NCI-H2029 (cell line): ENCODE results near the gene TBC1D7.

ENCODE experiments used
- DNase-seq: peaks from one replicate; lab custom pipeline; 2025; lab: John Stamatoyannopoulos, UW

TBC1D7 gene

DNA sequence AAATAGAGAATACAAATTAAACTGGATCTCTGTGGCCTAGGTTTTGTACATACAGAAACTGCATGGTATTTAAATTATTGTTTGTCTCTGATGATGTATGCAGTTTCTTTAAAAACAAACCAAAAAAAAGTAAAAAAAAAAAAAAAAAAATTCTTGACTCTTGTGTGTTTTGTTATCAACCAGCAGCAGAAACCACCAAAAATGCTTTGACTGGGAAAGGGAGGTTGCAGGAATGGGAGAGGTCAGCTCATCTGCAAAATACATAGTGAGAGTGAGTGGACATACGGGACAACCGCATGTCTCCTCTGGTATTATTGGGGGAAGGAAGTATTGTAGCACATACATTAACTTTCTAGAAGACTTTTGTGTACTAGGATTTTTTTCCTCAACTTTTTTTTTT lies 38.0 kb downstream of the TBC1D7 start:
- no peak for DNase-seq

- no peak for DNase-seq
Measured at GRCh38 chr6:13289789-13290318, 38.5 kb downstream of the TBC1D7 start.

GRCh38 chr6:13288969-13289391 lies 39.4 kb downstream of the TBC1D7 start:
- DNase-seq = no peak

GRCh38 chr6:13288481-13288880 lies 39.9 kb downstream of the TBC1D7 start:
- DNase-seq = no peak

GRCh38 chr6:13287104-13287503 lies 41.2 kb downstream of the TBC1D7 start:
- DNase-seq = no peak

- DNase-seq = no peak
Measured at GRCh38 chr6:13286181-13286580, 42.2 kb downstream of the TBC1D7 start.

DNA sequence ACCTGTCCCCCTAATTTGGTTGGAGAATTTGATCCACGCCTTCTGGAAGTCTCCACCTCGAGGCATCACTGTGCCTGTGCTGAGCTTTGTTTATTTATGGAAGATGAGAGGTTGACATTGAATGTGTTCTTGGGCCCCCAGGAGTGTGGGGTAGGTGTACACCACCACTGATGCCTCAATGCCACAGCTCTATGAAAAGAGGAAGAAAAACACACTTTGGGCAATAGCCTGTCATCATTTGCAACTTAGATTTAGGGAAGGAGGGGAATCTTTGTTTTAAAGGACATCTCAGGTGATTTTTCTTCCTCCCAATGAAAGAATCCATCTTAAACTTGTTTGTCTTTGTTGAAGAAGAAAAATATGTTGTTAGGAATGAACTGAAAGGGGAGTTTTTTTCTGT lies 42.6 kb downstream of the TBC1D7 start:
- no peak for DNase-seq

DNA sequence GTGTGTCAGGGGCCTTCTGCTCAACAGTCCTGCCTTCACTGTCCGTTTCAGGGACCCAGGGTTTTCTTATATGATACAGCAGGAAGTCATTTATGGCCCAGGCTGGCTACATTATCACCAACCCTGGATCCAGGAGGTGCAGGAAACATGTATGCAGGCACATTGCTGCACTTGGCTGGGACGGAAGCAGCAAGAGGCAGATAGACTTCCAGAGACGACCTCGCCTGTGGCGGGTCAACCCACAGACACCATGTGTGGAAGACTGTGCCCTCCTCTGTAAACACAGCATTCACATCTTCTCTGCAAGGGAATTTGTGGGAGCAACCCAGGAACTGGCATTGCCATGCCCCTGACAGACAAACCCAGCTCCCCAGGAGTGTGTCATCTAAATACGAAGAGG lies 43.7 kb downstream of the TBC1D7 start:
- no peak for DNase-seq

DNA sequence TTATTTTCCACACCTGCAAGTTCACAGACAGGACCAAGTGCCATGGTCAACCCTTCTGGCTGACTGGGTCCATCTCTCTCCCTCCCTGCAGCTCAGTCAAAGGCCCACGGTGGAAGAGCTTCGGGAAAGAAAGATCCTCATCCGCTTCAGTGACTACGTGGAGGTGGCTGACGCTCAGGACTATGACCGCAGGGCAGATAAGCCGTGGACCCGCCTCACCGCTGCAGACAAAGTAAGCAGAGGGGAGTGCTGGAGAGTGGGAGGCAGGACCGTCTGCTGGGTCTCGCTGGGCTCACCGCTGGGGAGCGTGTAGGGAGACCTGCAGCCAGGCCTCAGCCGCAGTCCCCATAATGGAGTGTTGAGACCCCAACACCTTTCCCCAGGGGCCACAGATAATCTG lies 45.0 kb downstream of the TBC1D7 start:
- DNase-seq = no peak

DNA sequence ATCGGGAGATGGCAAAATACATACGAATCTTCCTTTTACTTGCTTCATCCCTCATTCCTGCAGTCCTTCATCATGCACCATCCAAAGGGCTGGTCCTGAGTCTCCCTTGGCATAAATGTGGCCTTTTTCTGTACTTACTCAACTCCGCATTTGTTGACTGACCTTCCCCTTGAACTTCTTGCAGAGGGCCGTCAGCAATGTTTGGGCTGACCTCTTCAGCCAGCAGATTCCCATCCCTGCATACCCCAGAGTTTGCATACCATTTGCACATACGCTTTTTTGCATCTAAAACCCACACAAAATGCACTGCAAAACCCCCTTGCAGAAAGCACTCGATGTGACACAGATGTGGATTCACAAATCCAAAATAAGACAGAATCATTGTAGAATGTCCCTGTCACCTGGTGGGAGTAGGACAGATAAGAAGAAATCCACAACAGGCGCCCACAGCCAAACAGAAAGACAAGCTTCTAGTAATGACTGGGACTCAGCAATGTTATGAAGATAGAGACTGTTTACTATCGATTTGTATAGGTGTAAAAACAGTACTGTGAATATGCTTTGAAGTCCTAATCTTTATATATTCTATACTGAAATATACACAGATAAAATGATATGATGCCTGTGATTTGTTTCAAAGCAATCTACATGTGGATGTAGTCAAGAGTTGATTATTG lies 45.8 kb downstream of the TBC1D7 start:
- DNase-seq = no peak

- DNase-seq = no peak
Measured at GRCh38 chr6:13281686-13282085, 46.7 kb downstream of the TBC1D7 start.

DNA sequence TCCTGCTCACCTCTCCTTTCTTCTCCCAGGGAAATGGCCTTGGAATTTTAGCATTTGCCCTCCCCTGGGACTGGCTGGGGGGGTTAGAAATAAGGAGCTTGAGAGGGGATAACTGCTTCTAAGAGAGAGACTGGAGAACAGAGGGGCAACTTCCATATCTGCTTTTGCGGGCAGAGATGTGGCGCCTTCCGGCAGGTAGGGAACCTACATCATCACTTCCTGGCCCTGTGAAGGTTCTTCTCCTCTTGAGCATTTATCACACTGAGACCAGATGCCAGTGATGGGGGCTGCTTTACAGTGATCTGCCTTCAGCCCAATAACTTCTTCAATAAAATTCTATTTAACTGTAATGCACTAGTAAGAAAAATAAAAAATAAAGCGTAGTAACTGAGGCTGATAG lies 48.1 kb downstream of the TBC1D7 start:
- no peak for DNase-seq

- no peak for DNase-seq
Measured at GRCh38 chr6:13278991-13279390, 49.3 kb downstream of the TBC1D7 start.

DNA sequence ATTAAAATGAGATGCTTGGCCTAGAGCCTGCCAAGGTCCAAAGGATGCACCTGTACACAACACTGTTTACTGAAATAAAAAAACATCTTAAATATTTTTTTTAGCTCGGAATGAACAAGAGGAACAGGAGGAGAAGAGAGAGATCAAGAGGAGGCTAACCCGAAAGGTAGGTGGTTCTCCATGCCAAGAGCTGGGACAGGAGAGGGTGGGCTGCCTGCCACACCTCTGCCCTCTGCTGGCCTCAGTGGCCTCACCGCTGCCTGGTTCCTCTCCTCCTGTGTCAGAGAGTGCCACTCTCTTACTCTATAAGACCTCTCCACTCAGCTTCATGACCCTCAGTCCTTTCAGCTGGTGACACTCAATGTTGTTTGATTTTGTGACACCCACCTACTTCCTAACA lies 50.2 kb downstream of the TBC1D7 start:
- DNase-seq = no peak

- DNase-seq = no peak
Measured at GRCh38 chr6:13277231-13277630, 51.1 kb downstream of the TBC1D7 start.

- no peak for DNase-seq
Measured at GRCh38 chr6:13275435-13275989, 52.8 kb downstream of the TBC1D7 start.

DNA sequence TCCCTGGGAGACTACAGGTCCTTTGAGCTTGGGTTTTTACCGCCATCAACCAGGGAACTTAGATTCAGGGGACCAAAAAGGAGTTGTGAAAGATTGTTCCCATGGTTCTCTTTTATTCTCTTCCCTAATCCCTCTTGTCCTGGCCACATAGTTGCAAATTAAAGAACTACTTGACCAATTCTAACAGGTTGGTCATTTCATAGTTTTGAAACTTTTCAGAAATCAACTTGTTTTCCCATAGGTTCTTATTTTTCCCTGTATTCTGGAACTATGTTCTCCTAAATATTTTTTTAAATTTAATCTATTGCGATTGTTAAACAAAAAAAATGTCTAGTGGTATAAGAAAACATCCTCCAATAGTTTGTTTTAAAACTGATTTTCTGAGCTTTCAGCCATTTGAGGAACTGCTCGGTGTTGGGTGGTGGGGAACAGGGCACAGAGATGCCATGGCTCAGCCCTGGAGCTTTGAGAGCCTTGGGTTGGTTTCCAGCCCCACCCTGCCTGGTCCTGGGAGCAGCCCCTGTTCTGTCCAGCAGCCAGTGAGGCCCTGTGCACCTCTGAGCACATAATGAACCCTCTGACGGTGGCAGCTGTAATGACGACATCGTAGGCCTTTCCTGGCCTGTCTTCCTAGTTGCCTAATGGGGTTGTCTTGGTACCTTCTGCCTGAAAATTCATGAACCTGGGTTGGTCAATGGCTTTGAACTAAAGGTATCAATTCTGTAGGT lies 53.5 kb downstream of the TBC1D7 start:
- DNase-seq = no peak

DNA sequence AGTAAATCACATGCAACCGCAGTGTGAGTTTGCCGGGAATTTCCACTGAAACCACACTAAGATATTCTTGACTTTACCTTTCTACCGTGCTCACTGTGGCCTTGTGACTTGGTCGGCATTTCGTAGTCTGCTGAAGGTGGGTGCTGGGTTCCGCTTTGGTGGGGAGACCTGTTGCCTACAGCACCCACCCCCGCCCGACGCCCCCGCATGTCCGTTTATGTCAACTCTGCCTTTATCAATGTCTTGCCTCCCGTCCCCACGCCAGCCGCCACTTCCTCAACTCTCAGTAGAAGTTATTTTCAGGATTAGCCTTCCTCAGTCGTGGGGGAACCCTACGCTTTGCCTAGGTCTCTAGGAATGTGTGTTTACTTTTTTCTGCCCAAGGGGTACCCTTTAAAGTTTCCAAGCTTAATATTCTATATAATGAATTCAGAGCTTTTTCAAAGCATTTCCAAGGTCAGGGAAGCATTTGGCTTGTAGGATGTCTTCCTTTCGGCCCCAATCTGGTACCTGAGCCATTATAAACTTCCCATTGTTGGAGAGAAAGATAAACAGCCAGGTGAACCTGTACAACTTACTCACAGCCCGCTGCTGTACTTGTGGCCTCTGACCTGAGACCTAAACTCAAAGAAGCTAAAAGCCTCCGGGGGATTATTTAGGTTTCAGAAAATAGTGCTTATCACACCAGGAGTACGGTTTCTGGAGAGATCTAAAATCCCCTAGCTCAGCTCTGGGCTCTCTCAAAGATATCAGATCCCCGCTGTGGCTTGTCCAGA lies 54.2 kb downstream of the TBC1D7 start:
- no peak for DNase-seq

- DNase-seq = no peak
Measured at GRCh38 chr6:13273202-13273930, 55.0 kb downstream of the TBC1D7 start.

DNA sequence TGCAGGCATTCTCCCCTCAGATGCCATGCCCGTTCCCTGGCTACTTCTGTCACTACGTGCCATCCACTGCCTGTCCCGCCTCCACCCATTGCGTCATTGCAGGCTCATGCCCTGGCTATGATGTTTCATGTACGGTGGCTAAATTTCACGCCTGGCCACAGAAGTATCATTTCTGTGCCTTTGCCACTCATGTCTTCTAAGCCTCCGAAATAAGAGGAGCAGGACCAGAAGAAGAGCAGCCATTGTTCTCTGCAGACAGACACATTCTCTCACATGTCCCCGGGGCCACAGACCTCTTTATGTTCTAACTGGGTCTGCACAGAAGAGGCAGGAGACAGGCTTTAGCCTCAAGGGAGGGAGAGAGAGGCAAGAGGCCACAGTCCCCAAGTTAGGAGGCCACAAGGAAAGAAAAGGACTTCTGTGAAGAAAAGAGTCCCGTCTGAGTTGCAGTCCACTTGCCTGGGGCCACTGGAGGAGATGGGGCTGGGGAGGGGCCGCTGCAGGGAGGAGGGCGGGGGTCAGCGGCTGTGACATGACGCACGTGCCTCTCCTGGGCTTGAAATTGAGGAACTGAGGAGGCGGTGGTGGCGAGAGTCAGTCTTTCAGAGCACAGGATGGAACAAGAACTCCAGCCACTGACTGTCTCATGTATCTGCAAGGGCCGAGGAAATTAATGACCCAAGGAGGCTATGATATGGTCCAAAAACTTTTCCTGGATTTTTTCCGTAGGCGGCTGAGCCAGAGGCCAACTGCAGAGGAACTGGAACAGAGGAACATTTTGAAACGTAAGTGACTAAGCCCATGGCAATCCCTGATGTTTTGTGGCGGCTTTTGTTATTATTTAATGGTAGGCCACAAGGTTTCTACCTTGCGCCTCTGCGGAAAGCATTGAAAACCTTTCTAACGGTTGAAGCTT lies 55.9 kb downstream of the TBC1D7 start:
- DNase-seq = no peak
